ENCODE measurements around the gene AHNAK2. TPM values are rescaled to one million over a fixed set of nuclear protein-coding genes. Genes with fewer than 3 reads are reported as not detected.
A peak's percentile ranks its signal among the peaks of the same experiment; 100 is the strongest.

AHNAK2 gene
- total RNA-seq, 1 experiment from 2014 or later, result 223 TPM

- H3K27ac ChIP-seq (ENCODE audit: low read length), result no peak overlapping the region
- BruUV-seq (replicated peaks), result no TSS peak
- no peaks in the 10 kb centered on the region for H3K36me3 ChIP-seq (ENCODE audit: control insufficient read depth, insufficient read depth, low read length)
- no peaks in the 10 kb centered on the region for H3K27me3 ChIP-seq (ENCODE audit: control insufficient read depth, insufficient read depth, low read length)
- H3K9me3 ChIP-seq (ENCODE audit: control insufficient read depth, insufficient read depth, low read depth, low read length), result no peaks in the 10 kb centered on the region
- intact Hi-C loops (cut with micrococcal nuclease; ENCODE audit: unreplicated experiment) (no loop called here), in situ Hi-C loops (cut with HindIII; ENCODE audit: low pct_unique_long_range_greater_than_20kb, low sequenced_read_pairs) (no loop called here)
- no peak overlapping the region for H3K4me3 ChIP-seq (ENCODE audit: low read depth in 2 of 2, low read length in 2 of 2)
- no peak for ATAC-seq
- H3K4me1 ChIP-seq (ENCODE audit: control insufficient read depth, insufficient read depth, low read length), result peaks cover 3% of the 10 kb centered on the region
- DNase-seq (ENCODE audit: low read depth, low spot score), result no peak
- ChIA-PET CTCF (no interaction called here), POLR2A (no interaction called here)
- TF ChIP-seq SIN3A (IDR thresholded peaks at IDR 0.05; ENCODE audit: borderline replicate concordance, insufficient read depth, low read depth, low read length), result no peak
- TF ChIP-seq POLR2AphosphoS5 (IDR thresholded peaks at IDR 0.05; ENCODE audit: low read depth, low read length), result no peak
- no peak for TF ChIP-seq TCF7L2 (IDR thresholded peaks at IDR 0.05; ENCODE audit: low read depth, low read length)
- TF ChIP-seq REST (IDR thresholded peaks at IDR 0.05; ENCODE audit: insufficient read depth in 1 of 2, low read depth in 2 of 2, low read length in 1 of 2), result no peak
- TF ChIP-seq CTCF (IDR thresholded peaks at IDR 0.05), result no peak
Observed at GRCh38 chr14:104893435-104894207, 84.6 kb downstream of the AHNAK2 start.

GRCh38 chr14:104892531-104893434 is 85.4 kb downstream of the AHNAK2 start:
- no peaks in the 10 kb centered on the region for H3K9me3 ChIP-seq (ENCODE audit: control insufficient read depth, insufficient read depth, low read depth, low read length)
- BruUV-seq (replicated peaks), result no TSS peak
- H3K36me3 ChIP-seq (ENCODE audit: control insufficient read depth, insufficient read depth, low read length), result no peaks in the 10 kb centered on the region
- ChIA-PET POLR2A (no interaction called here), CTCF (no interaction called here)
- H3K27me3 ChIP-seq (ENCODE audit: control insufficient read depth, insufficient read depth, low read length), result no peaks in the 10 kb centered on the region
- in situ Hi-C loops (cut with HindIII; ENCODE audit: low pct_unique_long_range_greater_than_20kb, low sequenced_read_pairs) (no loop called here), intact Hi-C loops (cut with micrococcal nuclease; ENCODE audit: unreplicated experiment) (no loop called here)
- DNase-seq (ENCODE audit: low read depth, low spot score) (no peak), ATAC-seq (peak; percentile 14; the same call in 1 of the 2 replicates)
- no peak overlapping the region for H3K4me3 ChIP-seq (ENCODE audit: low read depth in 2 of 2, low read length in 2 of 2)
- TF ChIP-seq SIN3A (IDR thresholded peaks at IDR 0.05; ENCODE audit: borderline replicate concordance, insufficient read depth, low read depth, low read length) (no peak), CTCF (IDR thresholded peaks at IDR 0.05) (no peak), POLR2AphosphoS5 (IDR thresholded peaks at IDR 0.05; ENCODE audit: low read depth, low read length) (no peak), TCF7L2 (IDR thresholded peaks at IDR 0.05; ENCODE audit: low read depth, low read length) (no peak), REST (IDR thresholded peaks at IDR 0.05; ENCODE audit: insufficient read depth in 1 of 2, low read depth in 2 of 2, low read length in 1 of 2) (no peak)
- H3K4me1 ChIP-seq (ENCODE audit: control insufficient read depth, insufficient read depth, low read length), result peaks cover 3% of the 10 kb centered on the region
- H3K27ac ChIP-seq (ENCODE audit: low read length), result no peak overlapping the region
